H9 (cell line): Measurements from ENCODE around the gene ATP13A4. TPM values are rescaled to one million over a fixed set of nuclear protein-coding genes. Genes with fewer than 3 reads are reported as not detected.

ENCODE experiments used
- DNase-seq: peaks from one replicate; pipeline ENCODE4 v3.0.0-alpha.2; 2017
- H2AFZ ChIP-seq: one replicate; pipeline ENCODE4 v1.6.1; 2013; ENCODE audit warnings: mild to moderate bottlenecking, low read length, control low read depth, moderate library complexity
- H2AK5ac ChIP-seq: 2 replicates; pipeline ENCODE4 v1.6.1; 2013; ENCODE audit warnings: low read length, control low read depth, mixed read lengths; ENCODE audit not compliant: insufficient read length
- H2BK120ac ChIP-seq: one replicate; pipeline ENCODE4 v1.6.1; 2013; ENCODE audit warnings: low read depth, mild to moderate bottlenecking, low read length, control low read depth, inconsistent platforms; ENCODE audit not compliant: poor library complexity, severe bottlenecking
- H2BK12ac ChIP-seq: 2 replicates; pipeline ENCODE4 v1.6.1; 2013; ENCODE audit warnings: low read length, control low read depth, mixed read lengths, low read depth; ENCODE audit not compliant: insufficient read length
- H2BK15ac ChIP-seq: 2 replicates; pipeline ENCODE4 v1.6.1; 2013; ENCODE audit warnings: low read depth, low read length, control low read depth
- H2BK20ac ChIP-seq: one replicate; pipeline ENCODE4 v1.6.1; 2013; ENCODE audit warnings: low read depth, mild to moderate bottlenecking, low read length, control low read depth, inconsistent platforms; ENCODE audit not compliant: poor library complexity, severe bottlenecking
- H2BK5ac ChIP-seq: 2 replicates; pipeline ENCODE4 v1.6.1; 2013; ENCODE audit warnings: low read length, control low read depth, mixed read lengths; ENCODE audit not compliant: insufficient read length
- H3K14ac ChIP-seq: 2 replicates; pipeline ENCODE4 v1.6.1; 2013; ENCODE audit warnings: low read length, control low read depth; ENCODE audit not compliant: insufficient read depth
- H3K18ac ChIP-seq: 2 replicates; pipeline ENCODE4 v1.6.1; 2013; ENCODE audit warnings: low read depth, mild to moderate bottlenecking, mixed read lengths, low read length, control low read depth; ENCODE audit not compliant: insufficient read length
- H3K23ac ChIP-seq: 2 replicates; pipeline ENCODE4 v1.6.1; 2013; ENCODE audit warnings: low read length, control low read depth, mixed read lengths, low read depth; ENCODE audit not compliant: insufficient read length
- H3K23me2 ChIP-seq: 2 replicates; pipeline ENCODE4 v1.6.1; 2013; ENCODE audit warnings: low read depth, mild to moderate bottlenecking, mixed read lengths, low read length, control low read depth; ENCODE audit not compliant: insufficient read length, poor library complexity, severe bottlenecking
- H3K27ac ChIP-seq: 2 replicates; pipeline ENCODE4 v1.5.1; 2013; ENCODE audit warnings: low read length, control low read depth, mixed read lengths, low read depth; ENCODE audit not compliant: insufficient read length
- H3K27me3 ChIP-seq: 2 replicates; pipeline ENCODE4 v1.6.1; 2013; ENCODE audit warnings: low read length, control low read depth, inconsistent platforms; ENCODE audit not compliant: insufficient read depth
- H3K4ac ChIP-seq: 2 replicates; pipeline ENCODE4 v1.6.1; 2013; ENCODE audit warnings: low read depth, mild to moderate bottlenecking, control low read depth, inconsistent platforms, low read length, moderate library complexity
- H3K4me1 ChIP-seq: 2 replicates; pipeline ENCODE4 v1.6.1; 2013; ENCODE audit warnings: low read length, control low read depth, inconsistent platforms; ENCODE audit not compliant: insufficient read depth
- H3K4me2 ChIP-seq: 2 replicates; pipeline ENCODE4 v1.6.1; 2013; ENCODE audit warnings: low read length, control low read depth, mixed read lengths; ENCODE audit not compliant: insufficient read length, insufficient read depth
- H3K56ac ChIP-seq: 2 replicates; pipeline ENCODE4 v1.6.1; 2013; ENCODE audit warnings: low read depth, mild to moderate bottlenecking, mixed read lengths, low read length, control low read depth; ENCODE audit not compliant: insufficient read length
- H3K79me1 ChIP-seq: 2 replicates; pipeline ENCODE4 v1.6.1; 2013; ENCODE audit warnings: low read depth, mild to moderate bottlenecking, moderate library complexity, low read length, control low read depth, inconsistent platforms; ENCODE audit not compliant: insufficient read depth, poor library complexity, severe bottlenecking
- H3K79me2 ChIP-seq: 2 replicates; pipeline ENCODE4 v1.6.1; 2013; ENCODE audit warnings: low read length, control low read depth, inconsistent platforms; ENCODE audit not compliant: insufficient read depth
- H3K9ac ChIP-seq: 2 replicates; pipeline ENCODE4 v1.6.1; 2013; ENCODE audit warnings: low read length, control low read depth, mixed read lengths; ENCODE audit not compliant: insufficient read length; ENCODE audit errors: extremely low read depth
- H3K9me3 ChIP-seq: one replicate; pipeline ENCODE4 v1.6.1; 2013; ENCODE audit warnings: low read depth, low read length, inconsistent platforms; ENCODE audit not compliant: control insufficient read depth
- H3T11ph ChIP-seq: one replicate; pipeline ENCODE4 v1.6.1; 2013; ENCODE audit warnings: mild to moderate bottlenecking, low read length, control low read depth, inconsistent platforms
- H4K20me1 ChIP-seq: one replicate; pipeline ENCODE4 v1.6.1; 2013; ENCODE audit not compliant: control insufficient read depth, insufficient read length, insufficient read depth
- H4K5ac ChIP-seq: 2 replicates; pipeline ENCODE4 v1.6.1; 2013; ENCODE audit warnings: low read depth, mild to moderate bottlenecking, mixed read lengths, low read length, control low read depth; ENCODE audit not compliant: insufficient read length
- H4K8ac ChIP-seq: replicated peaks from 2 replicates; pipeline ENCODE4 v1.6.1; 2013; ENCODE audit warnings: low read length, control low read depth, mixed read lengths, low read depth; ENCODE audit not compliant: insufficient read length
- H4K91ac ChIP-seq: 2 replicates; pipeline ENCODE4 v1.6.1; 2013; ENCODE audit warnings: low read depth, mild to moderate bottlenecking, moderate library complexity, mixed read lengths, low read length, control low read depth; ENCODE audit not compliant: insufficient read length
- H3K27ac Mint-ChIP-seq, 3 experiments: 2 replicates in 2 of 3; 3 replicates in 1 of 3; pipeline ENCODE4 v1.8.0; 2020 to 2021; ENCODE audit warnings: mixed read lengths in 3 of 3, mild to moderate bottlenecking in 1 of 3, moderate library complexity in 1 of 3
- H3K27me3 Mint-ChIP-seq: 2 replicates; pipeline ENCODE4 v1.8.0; 2021; ENCODE audit warnings: low read depth, mild to moderate bottlenecking, moderate library complexity, mixed read lengths
- H3K36me3 Mint-ChIP-seq, 3 experiments: 2 replicates in 2 of 3; 3 replicates in 1 of 3; pipeline ENCODE4 v1.8.0; 2020 to 2021; ENCODE audit warnings: low read depth in 3 of 3, mixed read lengths in 3 of 3; ENCODE audit not compliant: insufficient read depth in 1 of 3
- H3K4me1 Mint-ChIP-seq, 2 experiments: 2 replicates each; pipeline ENCODE4 v1.8.0; 2020; ENCODE audit warnings: mixed read lengths in 2 of 2
- H3K4me3 Mint-ChIP-seq, 2 experiments: 2 replicates in 1 of 2; 3 replicates in 1 of 2; pipeline ENCODE4 v1.8.0; 2020 to 2021; ENCODE audit warnings: mild to moderate bottlenecking in 2 of 2, mixed read lengths in 2 of 2, moderate library complexity in 1 of 2
- H3K9me3 Mint-ChIP-seq, 2 experiments: 2 replicates in 1 of 2; 3 replicates in 1 of 2; pipeline ENCODE4 v1.8.0; 2020; ENCODE audit warnings: mild to moderate bottlenecking in 2 of 2, mixed read lengths in 2 of 2, moderate library complexity in 1 of 2
- WGBS: extraction: QIAGEN DNeasy Blood & Tissue Kit; methylation state at CpG from one replicate; pipeline ENCODE4 v1.1.7; 2013; ENCODE audit warnings: missing lambda C conversion rate, low lambda C conversion rate, mixed read lengths; ENCODE audit not compliant: insufficient read length; ENCODE audit errors: extremely low coverage; 5-methylcytosine and 5-hydroxymethylcytosine counted together
- total RNA-seq: library from RNA; stranded (reverse); gene quantifications from 2 replicates; pipeline ENCODE4 v1.2.1, GENCODE V29; 2021
- TF ChIP-seq, protein P1 (sequence below): fragments of 200-600 bp; sonication (generic); conservative IDR thresholded peaks from 3 replicates; pipeline ENCODE4 v1.8.0; 2021; ENCODE audit warnings: antibody characterized with exemption, mild to moderate bottlenecking

Gene ATP13A4
- total RNA-seq, 1 experiment from 2014 or later, result 0.13 TPM

DNA sequence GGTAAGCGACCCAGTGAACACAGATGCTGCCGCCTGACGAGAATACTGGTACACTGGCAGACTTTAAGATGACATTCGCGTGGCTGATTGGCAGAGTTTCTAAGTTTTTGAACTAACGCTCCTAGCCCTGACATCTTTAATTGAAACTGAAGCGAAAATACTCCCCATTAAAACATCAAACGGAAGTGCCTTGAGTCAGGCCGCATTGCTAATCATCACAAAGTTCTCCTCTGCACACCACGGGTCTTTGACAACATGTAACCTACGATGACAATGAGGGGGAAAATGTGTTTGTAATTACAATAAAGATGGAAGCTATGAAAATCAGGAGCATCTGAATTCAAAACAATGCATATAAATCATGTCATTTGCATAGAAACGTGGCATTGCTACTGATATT, 44.5 kb downstream of the ATP13A4 start:
- no peak overlapping the region for H2BK5ac ChIP-seq
- no peak overlapping the region for H2BK120ac ChIP-seq
- no peak overlapping the region for H3K4me2 ChIP-seq
- H3K27me3 ChIP-seq, result no peaks in the 10 kb centered on the region
- no peak overlapping the region for H3K23ac ChIP-seq
- H3K23me2 ChIP-seq, result no peaks in the 10 kb centered on the region
- H3K27me3 Mint-ChIP-seq, result no peaks in the 10 kb centered on the region
- H4K20me1 ChIP-seq, result no peaks in the 10 kb centered on the region
- H4K91ac ChIP-seq, result no peak overlapping the region
- no peaks in the 10 kb centered on the region for H3K36me3 Mint-ChIP-seq
- H4K8ac ChIP-seq, result no peak overlapping the region
- no peak overlapping the region for H3T11ph ChIP-seq
- no peak for DNase-seq
- H3K4me3 Mint-ChIP-seq, result no peak overlapping the region
- peaks cover 5 to 9% of the 10 kb centered on the region in 2 experiments; a peak in 2 of 4 replicates for H3K4me1 Mint-ChIP-seq
- H3K9me3 Mint-ChIP-seq, result no peaks in the 10 kb centered on the region
- no peak overlapping the region for H3K4ac ChIP-seq
- no peak overlapping the region for H3K27ac ChIP-seq
- H3K9me3 ChIP-seq, result no peaks in the 10 kb centered on the region
- no peak overlapping the region for H2AFZ ChIP-seq
- no peak overlapping the region for H3K14ac ChIP-seq
- no peaks in the 10 kb centered on the region for H3K79me2 ChIP-seq
- H3K56ac ChIP-seq, result no peak overlapping the region
- WGBS, result no CpG with 5 or more reads among the region's 12 CpGs
- peak overlapping the region in 1 of 3 experiments; percentile 54; a peak in 1 of 7 replicates for H3K27ac Mint-ChIP-seq
- no peaks in the 10 kb centered on the region for H3K79me1 ChIP-seq
- no peak overlapping the region for H4K5ac ChIP-seq
- TF ChIP-seq, protein P1, sequence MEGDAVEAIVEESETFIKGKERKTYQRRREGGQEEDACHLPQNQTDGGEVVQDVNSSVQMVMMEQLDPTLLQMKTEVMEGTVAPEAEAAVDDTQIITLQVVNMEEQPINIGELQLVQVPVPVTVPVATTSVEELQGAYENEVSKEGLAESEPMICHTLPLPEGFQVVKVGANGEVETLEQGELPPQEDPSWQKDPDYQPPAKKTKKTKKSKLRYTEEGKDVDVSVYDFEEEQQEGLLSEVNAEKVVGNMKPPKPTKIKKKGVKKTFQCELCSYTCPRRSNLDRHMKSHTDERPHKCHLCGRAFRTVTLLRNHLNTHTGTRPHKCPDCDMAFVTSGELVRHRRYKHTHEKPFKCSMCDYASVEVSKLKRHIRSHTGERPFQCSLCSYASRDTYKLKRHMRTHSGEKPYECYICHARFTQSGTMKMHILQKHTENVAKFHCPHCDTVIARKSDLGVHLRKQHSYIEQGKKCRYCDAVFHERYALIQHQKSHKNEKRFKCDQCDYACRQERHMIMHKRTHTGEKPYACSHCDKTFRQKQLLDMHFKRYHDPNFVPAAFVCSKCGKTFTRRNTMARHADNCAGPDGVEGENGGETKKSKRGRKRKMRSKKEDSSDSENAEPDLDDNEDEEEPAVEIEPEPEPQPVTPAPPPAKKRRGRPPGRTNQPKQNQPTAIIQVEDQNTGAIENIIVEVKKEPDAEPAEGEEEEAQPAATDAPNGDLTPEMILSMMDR, result no peak
- no peak overlapping the region for H3K18ac ChIP-seq
- H2BK12ac ChIP-seq, result no peak overlapping the region
- no peaks in the 10 kb centered on the region for H3K4me1 ChIP-seq
- H2BK20ac ChIP-seq, result no peak overlapping the region
- H2BK15ac ChIP-seq, result no peak overlapping the region
- H2AK5ac ChIP-seq, result no peak overlapping the region
- no peak overlapping the region for H3K9ac ChIP-seq
